ENCODE data around the gene G0S2. TPM values are rescaled to one million over a fixed set of nuclear protein-coding genes. Genes with fewer than 3 reads are reported as not detected.

G0S2 gene
- polyA plus RNA-seq, 3 donors, result 176 to 1,583 (median 373) TPM

DNA sequence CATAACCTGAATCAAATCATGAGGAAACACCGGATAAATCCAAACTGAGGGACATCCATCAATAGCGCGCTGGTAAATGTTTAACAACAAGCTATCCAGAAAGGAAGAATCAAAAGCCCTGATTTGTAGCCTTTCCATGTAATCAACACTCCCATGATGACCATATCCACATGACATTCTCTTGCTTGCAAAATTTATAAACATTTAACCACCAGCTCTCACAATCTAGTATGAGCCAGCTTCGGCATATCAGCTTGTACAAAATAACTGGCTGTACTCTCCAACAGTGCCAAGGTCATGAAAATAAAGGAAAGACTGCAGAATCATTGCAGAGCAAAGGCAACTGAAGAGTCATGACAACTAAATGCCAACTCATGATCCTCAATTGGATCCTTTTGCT lies 45.1 kb downstream of the G0S2 start:
- Histone ChIP-seq H3K9ac (ENCODE audit: insufficient read depth, low read length, poor library complexity, severe bottlenecking) (no peak overlapping the region), H3K27me3 (ENCODE audit: control insufficient read depth in 2 of 2, insufficient read depth in 2 of 2, low read length in 2 of 2) (no peaks in the 10 kb centered on the region), H3K4me3 (replicated peaks in 1 of 3; ENCODE audit: low read depth in 2 of 3, low read length in 3 of 3) (no peak overlapping the region), H4K20me1 (ENCODE audit: insufficient read depth, low read length) (no peaks in the 10 kb centered on the region), H3K4me2 (replicated peaks; ENCODE audit: extremely low read depth, low read length, poor library complexity, severe bottlenecking) (no peak overlapping the region), H3K4me1 (ENCODE audit: control insufficient read depth in 1 of 2, insufficient read depth in 2 of 2, low read length in 2 of 2) (no peaks in the 10 kb centered on the region), H3K27ac (ENCODE audit: low read depth in 1 of 2, low read length in 2 of 2) (no peak overlapping the region), H3K79me2 (ENCODE audit: insufficient read depth, low read length) (no peaks in the 10 kb centered on the region), H2AFZ (ENCODE audit: insufficient read depth, low read depth, low read length, poor library complexity, severe bottlenecking) (no peak overlapping the region), H3K36me3 (replicated peaks in 1 of 2; ENCODE audit: control insufficient read depth in 1 of 2, insufficient read depth in 2 of 2, low read length in 2 of 2) (no peaks in the 10 kb centered on the region), H3K9me3 (replicated peaks in 1 of 2; ENCODE audit: control insufficient read depth in 1 of 2, insufficient read depth in 1 of 2, low read length in 2 of 2) (no peaks in the 10 kb centered on the region)
- no peak for DNase-seq
- Mint-ChIP-seq H3K4me1 (peaks cover 7% of the 10 kb centered on the region), H3K27me3 (ENCODE audit: low read depth in 3 of 3) (peaks cover 0 to 2% (median 0%) of the 10 kb centered on the region in 3 donors), H3K4me3 (no peak overlapping the region), H3K27ac (no peak overlapping the region), H3K36me3 (peaks cover 0 to 2% of the 10 kb centered on the region in 2 donors), H3K9me3 (no peaks in the 10 kb centered on the region)
- WGBS (ENCODE audit: insufficient coverage), result 93% methylated on average over 4 of the region's 4 CpGs
- no peak for TF ChIP-seq CTCF (IDR thresholded peaks at IDR 0.05)
- intact Hi-C loops (cut with micrococcal nuclease), result no loop called here

DNA sequence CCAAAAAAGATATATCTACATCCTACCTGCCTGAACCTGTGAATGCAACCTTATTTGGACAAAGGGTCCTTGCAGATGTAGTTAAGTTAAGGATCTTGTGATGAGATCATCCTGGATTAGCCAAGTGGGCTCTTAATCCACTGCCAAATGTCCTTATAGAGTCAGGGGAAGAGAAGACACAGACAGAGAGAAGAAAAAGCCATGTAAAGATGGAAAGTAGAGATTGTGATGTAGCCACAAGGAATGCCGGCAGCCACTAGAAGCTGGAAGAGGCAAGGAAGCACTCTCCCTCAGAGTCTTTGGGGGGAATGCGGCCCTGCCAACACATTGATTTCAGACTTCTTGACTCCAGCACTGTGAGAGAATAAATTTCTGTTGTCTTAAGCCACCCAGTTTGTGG lies 45.6 kb downstream of the G0S2 start:
- no peak for TF ChIP-seq CTCF (IDR thresholded peaks at IDR 0.05)
- H3K9ac ChIP-seq (ENCODE audit: insufficient read depth, low read length, poor library complexity, severe bottlenecking), result no peak overlapping the region
- H3K27me3 ChIP-seq (ENCODE audit: control insufficient read depth in 2 of 2, insufficient read depth in 2 of 2, low read length in 2 of 2), result no peaks in the 10 kb centered on the region
- no peak overlapping the region for H3K4me2 ChIP-seq (replicated peaks; ENCODE audit: extremely low read depth, low read length, poor library complexity, severe bottlenecking)
- H3K9me3 Mint-ChIP-seq, result no peaks in the 10 kb centered on the region
- no peaks in the 10 kb centered on the region for H3K9me3 ChIP-seq (replicated peaks in 1 of 2; ENCODE audit: control insufficient read depth in 1 of 2, insufficient read depth in 1 of 2, low read length in 2 of 2)
- WGBS (ENCODE audit: insufficient coverage), result 100% methylated on average over 1 of the region's 2 CpGs
- peaks cover 0 to 2% (median 0%) of the 10 kb centered on the region in 3 donors for H3K27me3 Mint-ChIP-seq (ENCODE audit: low read depth in 3 of 3)
- no peak overlapping the region for H3K27ac ChIP-seq (ENCODE audit: low read depth in 1 of 2, low read length in 2 of 2)
- no peak for DNase-seq
- peaks cover 0 to 2% of the 10 kb centered on the region in 2 donors for H3K36me3 Mint-ChIP-seq
- H3K4me3 Mint-ChIP-seq, result no peak overlapping the region
- intact Hi-C loops (cut with micrococcal nuclease), result no loop called here
- H4K20me1 ChIP-seq (ENCODE audit: insufficient read depth, low read length), result no peaks in the 10 kb centered on the region
- no peaks in the 10 kb centered on the region for H3K79me2 ChIP-seq (ENCODE audit: insufficient read depth, low read length)
- no peaks in the 10 kb centered on the region for H3K36me3 ChIP-seq (replicated peaks in 1 of 2; ENCODE audit: control insufficient read depth in 1 of 2, insufficient read depth in 2 of 2, low read length in 2 of 2)
- H3K4me1 Mint-ChIP-seq, result peaks cover 4% of the 10 kb centered on the region
- H3K27ac Mint-ChIP-seq, result no peak overlapping the region
- H2AFZ ChIP-seq (ENCODE audit: insufficient read depth, low read depth, low read length, poor library complexity, severe bottlenecking), result no peak overlapping the region
- no peak overlapping the region for H3K4me3 ChIP-seq (replicated peaks in 1 of 3; ENCODE audit: low read depth in 2 of 3, low read length in 3 of 3)
- no peaks in the 10 kb centered on the region for H3K4me1 ChIP-seq (ENCODE audit: control insufficient read depth in 1 of 2, insufficient read depth in 2 of 2, low read length in 2 of 2)
